HCT116 (cell line): ENCODE measurements around the gene LDAH. TPM values are rescaled to one million over a fixed set of nuclear protein-coding genes. Genes with fewer than 3 reads are reported as not detected.

Experiments used
- ATAC-seq: fragments of 200-7000 bp; cut with Tn5 transposase; 2 replicates; pipeline ENCODE4 v1.9.1; 2020; ENCODE audit warnings: mild to moderate bottlenecking, moderate library complexity
- BruUV-seq: library from RNA; stranded (reverse); fragments of 400-500 nt; replicated peaks from 2 replicates; lab custom pipeline; 2021; lab: Mats Ljungman, UMichigan
- CTCF ChIA-PET: fragments of 300-600 bp; sonication (Branson Sonifier 250); formaldehyde crosslinking; loops from one replicate; lab custom pipeline; 2021; ENCODE audit warnings: antibody characterized with exemption; lab: Charles Lee
- POLR2A ChIA-PET: fragments of 300-600, 350-600 bp; sonication (Branson Sonifier 250); formaldehyde crosslinking; loops from one replicate; lab custom pipeline; 2021; ENCODE audit warnings: antibody characterized with exemption; lab: Charles Lee
- RAD21 ChIA-PET, 2 experiments: fragments of 300-600 bp; sonication (Branson Sonifier 250); formaldehyde crosslinking; loops; one replicate each; lab custom pipeline; 2023; ENCODE audit warnings: low total read pairs in 2 of 2; ENCODE audit not compliant: uncharacterized antibody in 2 of 2, unreplicated experiment in 2 of 2, low non-redundant PET in 1 of 2; lab: Charles Lee
- DNase-seq: peaks from one replicate; pipeline ENCODE4 v3.0.0-alpha.2; 2010; ENCODE audit warnings: low read depth, low spot score
- H2AFZ ChIP-seq: fragments of 200-600 bp; shearing (Covaris generic), sonication (generic); 2 replicates; pipeline ENCODE4 v1.6.1; 2017; ENCODE audit warnings: low read depth, mixed run types, mixed read lengths, antibody characterized with exemption, low read length; ENCODE audit not compliant: poor library complexity, severe bottlenecking
- H3K27ac ChIP-seq: 2 replicates; pipeline ENCODE4 v1.5.1; 2012; ENCODE audit warnings: low read depth, low read length
- H3K27me3 ChIP-seq: fragments of 200-600 bp; sonication (generic); 2 replicates; pipeline ENCODE4 v1.6.1; 2016; ENCODE audit warnings: mixed run types, low read length, mixed read lengths; ENCODE audit not compliant: insufficient read depth
- H3K36me3 ChIP-seq, 2 experiments: fragments of 200-500 bp in 1 of 2; fragments of 200-600 bp in 1 of 2; sonication (Bioruptor generic) in 1 of 2; sonication (generic) in 1 of 2; 2 replicates each; pipeline versions ENCODE4 v1.5.1 to v1.6.1; 2014 to 2016; ENCODE audit warnings: low read length in 2 of 2, inconsistent platforms in 1 of 2, mixed read lengths in 1 of 2, mixed run types in 1 of 2; ENCODE audit not compliant: insufficient read depth in 2 of 2, control insufficient read depth in 1 of 2
- H3K4me1 ChIP-seq, 2 experiments: fragments of 200-600 bp in 1 of 2; sonication (generic) in 1 of 2; 2 replicates each; pipeline versions ENCODE4 v1.5.1 to v1.6.1; 2012 to 2017; ENCODE audit warnings: low read length in 2 of 2, inconsistent platforms in 1 of 2, mild to moderate bottlenecking in 1 of 2, mixed read lengths in 1 of 2, mixed run types in 1 of 2, moderate library complexity in 1 of 2; ENCODE audit not compliant: insufficient read depth in 2 of 2, control insufficient read depth in 1 of 2
- H3K4me2 ChIP-seq: fragments of 200-600 bp; sonication (generic); 2 replicates; pipeline ENCODE4 v1.6.1; 2017; ENCODE audit warnings: mixed run types, low read length, mixed read lengths
- H3K4me3 ChIP-seq, 2 experiments: fragments of 200-600 bp in 1 of 2; sonication (generic) in 1 of 2; replicated peaks in 1 of 2; 2 replicates each; pipeline ENCODE4 v1.5.1; 2011 to 2016; ENCODE audit warnings: low read length in 2 of 2, control low read depth in 1 of 2, low read depth in 1 of 2, mild to moderate bottlenecking in 1 of 2, mixed read lengths in 1 of 2, mixed run types in 1 of 2
- H3K79me2 ChIP-seq: fragments of 200-600 bp; sonication (generic); 2 replicates; pipeline ENCODE4 v1.6.1; 2017; ENCODE audit warnings: mild to moderate bottlenecking, mixed run types, low read length, moderate library complexity, mixed read lengths; ENCODE audit not compliant: insufficient read depth
- H3K9ac ChIP-seq: fragments of 200-600 bp; sonication (generic); 2 replicates; pipeline ENCODE4 v1.6.1; 2016; ENCODE audit warnings: low read length, mixed read lengths
- H3K9me2 ChIP-seq: fragments of 200-600 bp; sonication (generic), shearing (Covaris generic); 2 replicates; pipeline ENCODE4 v1.6.1; 2017; ENCODE audit warnings: mixed run types, mild to moderate bottlenecking, moderate library complexity; ENCODE audit not compliant: insufficient read depth
- H3K9me3 ChIP-seq, 2 experiments: fragments of 200-500 bp in 1 of 2; fragments of 200-600 bp in 1 of 2; sonication (Bioruptor generic) in 1 of 2; sonication (generic) in 1 of 2; 2 replicates each; pipeline ENCODE4 v1.6.1; 2014 to 2017; ENCODE audit warnings: low read length in 2 of 2, mixed read lengths in 2 of 2, inconsistent platforms in 1 of 2, low read depth in 1 of 2, mild to moderate bottlenecking in 1 of 2, mixed run types in 1 of 2, moderate library complexity in 1 of 2; ENCODE audit not compliant: control insufficient read depth in 1 of 2, insufficient read depth in 1 of 2
- H4K20me1 ChIP-seq: fragments of 200-600 bp; sonication (generic), shearing (Covaris generic); 2 replicates; pipeline ENCODE4 v1.6.1; 2017; ENCODE audit warnings: mixed run types, mild to moderate bottlenecking, moderate library complexity; ENCODE audit not compliant: insufficient read depth
- ATF3 ChIP-seq: IDR thresholded peaks from 2 replicates; pipeline ENCODE4 v1.6.1; 2012
- CBX3 ChIP-seq: IDR thresholded peaks from 2 replicates; pipeline ENCODE4 v1.6.1; 2012; ENCODE audit warnings: low read depth
- CEBPB ChIP-seq: IDR thresholded peaks from 2 replicates; pipeline ENCODE4 v1.6.1; 2012; ENCODE audit warnings: low read depth
- CTCF ChIP-seq, 3 experiments: fragments of 200-600 bp in 1 of 3; sonication (generic) in 1 of 3; IDR thresholded peaks in 2 of 3; conservative IDR thresholded peaks in 1 of 3; 2 replicates each; pipeline ENCODE4 v1.5.1; 2012 to 2017; ENCODE audit warnings: low read depth in 2 of 3, low read length in 2 of 3, antibody characterized with exemption in 1 of 3, borderline replicate concordance in 1 of 3, control low read depth in 1 of 3, mild to moderate bottlenecking in 1 of 3, mixed read lengths in 1 of 3, mixed run types in 1 of 3, moderate library complexity in 1 of 3; ENCODE audit not compliant: insufficient read depth in 1 of 3
- EGR1 ChIP-seq: IDR thresholded peaks from 2 replicates; pipeline ENCODE4 v1.6.1; 2012; ENCODE audit warnings: low read depth
- ELF1 ChIP-seq: IDR thresholded peaks from 2 replicates; pipeline ENCODE4 v1.6.1; 2012; ENCODE audit warnings: low read depth, borderline replicate concordance
- EZH2 ChIP-seq: fragments of 200-600 bp; sonication (generic); IDR thresholded peaks from 2 replicates; pipeline ENCODE4 v1.6.1; 2017; ENCODE audit warnings: antibody characterized with exemption, mixed run types
- EZH2phosphoT487 ChIP-seq: fragments of 200-600 bp; IDR thresholded peaks from 2 replicates; pipeline ENCODE4 v1.6.1; 2018; ENCODE audit warnings: antibody characterized with exemption, borderline replicate concordance
- JUND ChIP-seq: IDR thresholded peaks from 2 replicates; pipeline ENCODE4 v1.6.1; 2012
- MAX ChIP-seq: IDR thresholded peaks from 2 replicates; pipeline ENCODE4 v1.6.1; 2012
- POLR2A ChIP-seq: IDR thresholded peaks from 2 replicates; pipeline ENCODE4 v1.7.0; 2011; ENCODE audit warnings: borderline replicate concordance; ENCODE audit not compliant: insufficient read depth, insufficient read length; ENCODE audit errors: extremely low read depth
- POLR2AphosphoS5 ChIP-seq: IDR thresholded peaks from 2 replicates; pipeline ENCODE4 v1.6.1; 2011; ENCODE audit warnings: mild to moderate bottlenecking, low read depth, low read length, moderate library complexity
- RAD21 ChIP-seq: IDR thresholded peaks from 2 replicates; pipeline ENCODE4 v1.6.1; 2012; ENCODE audit warnings: low read depth, mild to moderate bottlenecking
- REST ChIP-seq: IDR thresholded peaks from 2 replicates; pipeline ENCODE4 v1.6.1; 2012; ENCODE audit warnings: low read depth
- SP1 ChIP-seq: IDR thresholded peaks from 2 replicates; pipeline ENCODE4 v1.6.1; 2012; ENCODE audit warnings: low read depth
- SRF ChIP-seq: IDR thresholded peaks from 2 replicates; pipeline ENCODE4 v1.6.1; 2012; ENCODE audit warnings: low read depth
- ZBTB33 ChIP-seq: IDR thresholded peaks from 2 replicates; pipeline ENCODE4 v1.6.1; 2011; ENCODE audit warnings: mild to moderate bottlenecking, low read length, moderate library complexity; ENCODE audit not compliant: insufficient replicate concordance; ENCODE audit errors: extremely low read depth
- ZFX ChIP-seq: fragments of 450-650 bp; IDR thresholded peaks from 2 replicates; pipeline ENCODE4 v1.6.1; 2017
- ZNF274 ChIP-seq: fragments of 200-500 bp; sonication (Bioruptor generic); IDR thresholded peaks from 2 replicates; pipeline ENCODE4 v1.6.1; 2014; ENCODE audit warnings: mild to moderate bottlenecking, low read depth, low read length, inconsistent platforms
- intact Hi-C: fragments of 100-400 bp; cut with micrococcal nuclease; formaldehyde crosslinking; loops from 2 replicates; pipeline ENCODE4 v1.10.0; 2022
- total RNA-seq: library from RNA; stranded (reverse); gene quantifications from one replicate; pipeline ENCODE4 v1.2.1, GENCODE V29; 2021; ENCODE audit not compliant: unreplicated experiment

Gene LDAH
- total RNA-seq, 1 experiment from 2014 or later = 25.7 TPM

GRCh38 chr2:20829861-20830260 is 7.0 kb upstream of the LDAH start:
- H3K4me1 ChIP-seq = no peaks in the 10 kb centered on the region
- ChIA-PET CTCF (no interaction called here), POLR2A (no interaction called here), RAD21 (no interaction called here)
- no peaks in the 10 kb centered on the region for H3K9me2 ChIP-seq
- H2AFZ ChIP-seq = no peak overlapping the region
- no peak for DNase-seq
- no peak overlapping the region for H3K9ac ChIP-seq
- no peak overlapping the region for H3K4me2 ChIP-seq
- no peak overlapping the region for H3K27ac ChIP-seq
- no TSS peak for BruUV-seq
- H3K79me2 ChIP-seq = no peaks in the 10 kb centered on the region
- TF ChIP-seq JUND (no peak), ATF3 (no peak), RAD21 (no peak), ELF1 (no peak), POLR2A (no peak), POLR2AphosphoS5 (no peak), CEBPB (no peak), SRF (no peak), ZBTB33 (no peak), MAX (no peak), ZFX (no peak), CTCF (IDR thresholded peaks at IDR 0.05 in 2 of 3, conservative IDR thresholded peaks at IDR 0.05 in 1 of 3; ENCODE audit: borderline replicate concordance in 1 of 3, insufficient read depth in 1 of 3, low read depth in 2 of 3, low read length in 2 of 3) (no peak), EGR1 (no peak), CBX3 (no peak), EZH2phosphoT487 (no peak), SP1 (no peak), EZH2 (no peak), ZNF274 (no peak), REST (no peak)
- no peak overlapping the region for H3K4me3 ChIP-seq
- intact Hi-C loops = no loop called here
- H4K20me1 ChIP-seq = no peaks in the 10 kb centered on the region
- H3K27me3 ChIP-seq = peaks cover 7% of the 10 kb centered on the region; the same call in 1 of the 2 replicates
- H3K36me3 ChIP-seq = no peaks in the 10 kb centered on the region
- H3K9me3 ChIP-seq = no peaks in the 10 kb centered on the region
- no peak for ATAC-seq
